ENCODE measurements around the gene SMAP2. TPM values are rescaled to one million over a fixed set of nuclear protein-coding genes. Genes with fewer than 3 reads are reported as not detected.

Gene SMAP2
- total and polyA plus RNA-seq, 2 of the 4 experiments (the other 2 are of a cell fraction), result 30.1 to 31.0 TPM

GRCh38 chr1:40352126-40352525 lies 21.4 kb upstream of the SMAP2 start:
- Histone ChIP-seq H3K36me3 (ENCODE audit: control insufficient read depth, insufficient read depth, low read length) (no peaks in the 10 kb centered on the region), H3K9ac (ENCODE audit: low read depth, low read length) (no peak overlapping the region), H3K79me1 (ENCODE audit: low read depth in 1 of 2, low read length in 2 of 2) (no peaks in the 10 kb centered on the region), H3K14ac (replicated peaks; ENCODE audit: low read depth, low read length) (no peak overlapping the region), H3K27ac (ENCODE audit: insufficient read depth, low read length) (no peak overlapping the region), H2AK9ac (replicated peaks; ENCODE audit: low read depth, low read length, poor library complexity) (no peak overlapping the region), H2BK15ac (ENCODE audit: low read depth, low read length) (no peak overlapping the region), H3K18ac (ENCODE audit: low read depth, low read length) (no peak overlapping the region), H3K23ac (ENCODE audit: low read depth, low read length) (no peak overlapping the region), H4K20me1 (ENCODE audit: insufficient read depth, low read length) (no peaks in the 10 kb centered on the region), H2AFZ (replicated peaks; ENCODE audit: low read length, poor library complexity) (no peak overlapping the region), H3K9me1 (ENCODE audit: insufficient read depth, low read length) (no peaks in the 10 kb centered on the region), H3K27me3 (ENCODE audit: control insufficient read depth, insufficient read depth, low read length) (peaks cover 7% of the 10 kb centered on the region; the same call in 1 of the 2 replicates), H3K56ac (ENCODE audit: extremely low read depth, insufficient read depth, low read length) (no peak overlapping the region), H2BK20ac (ENCODE audit: low read depth, low read length) (no peak overlapping the region), H2AK5ac (ENCODE audit: low read depth, low read length) (no peak overlapping the region), H4K91ac (ENCODE audit: insufficient read depth, low read depth, low read length) (no peak overlapping the region), H3K4ac (ENCODE audit: low read depth, low read length) (no peak overlapping the region), H2BK5ac (ENCODE audit: low read depth, low read length, poor library complexity, severe bottlenecking) (no peak overlapping the region), H2BK120ac (ENCODE audit: low read depth, low read length) (no peak overlapping the region), H3K4me1 (ENCODE audit: control insufficient read depth, insufficient read depth, low read length) (no peaks in the 10 kb centered on the region), H4K8ac (ENCODE audit: low read depth in 2 of 2, low read length in 2 of 2) (no peak overlapping the region), H3K9me3 (ENCODE audit: control insufficient read depth, insufficient read depth, low read length) (peaks cover 1% of the 10 kb centered on the region; the same call in 1 of the 2 replicates), H4K5ac (ENCODE audit: low read depth, low read length) (no peak overlapping the region), H3K4me2 (ENCODE audit: low read depth, low read length) (no peak overlapping the region), H3K4me3 (ENCODE audit: insufficient read depth, low read depth, low read length) (no peak overlapping the region)
- intact Hi-C loops (cut with micrococcal nuclease) (no loop called here), in situ Hi-C loops (cut with MboI; ENCODE audit: low sequenced_read_pairs) (no loop called here), dilution Hi-C loops (cut with HindIII; ENCODE audit: low sequenced_read_pairs, unreplicated experiment) (no loop called here)
- no peak for ATAC-seq (ENCODE audit: low read depth)
- CTCF ChIA-PET, result interaction anchor here (1.0 kb wide), 1 partner anchor 13 kb away, joined by 3 read pairs; no protein-coding TSS in a partner anchor
- no peak for DNase-seq
- no TSS peak for BruUV-seq (replicated peaks)
- 80% methylated on average over 1 of the region's 3 CpGs; no CpG with 5 or more reads in 1 of the 2 experiments for WGBS, 2 experiments (ENCODE audit: extremely low coverage in 2 of 2, insufficient read length in 1 of 2)
- TF ChIP-seq SMC3 (IDR thresholded peaks at IDR 0.05; ENCODE audit: low read depth, low read length), result no peak
- TF ChIP-seq USF2 (IDR thresholded peaks at IDR 0.05; ENCODE audit: low read depth, low read length), result no peak
- no peak for TF ChIP-seq RCOR1 (IDR thresholded peaks at IDR 0.05; ENCODE audit: insufficient replicate concordance, low read length)
- TF ChIP-seq BHLHE40 (IDR thresholded peaks at IDR 0.05; ENCODE audit: low read depth, low read length), result no peak
- TF ChIP-seq CEBPB (IDR thresholded peaks at IDR 0.05; ENCODE audit: low read depth, low read length), result no peak
- no peak for TF ChIP-seq POLR2A (IDR thresholded peaks at IDR 0.05; ENCODE audit: low read depth, low read length)
- TF ChIP-seq RFX5 (IDR thresholded peaks at IDR 0.05; ENCODE audit: low read depth, low read length), result no peak
- no peak for TF ChIP-seq RAD21 (IDR thresholded peaks at IDR 0.05; ENCODE audit: low read length)
- POLR2A ChIA-PET (ENCODE audit: unreplicated experiment), result no interaction called here

All from IMR-90 (cell line).